RPMI7951 (cell line): ENCODE data around the gene TIGIT. TPM values are rescaled to one million over a fixed set of nuclear protein-coding genes. Genes with fewer than 3 reads are reported as not detected.
"Not testable (repeated sequence)": the region's sequence is repeated elsewhere in the genome, so short reads cannot be mapped to it uniquely, and the experiment has no call there.

Experiments used
- DNase-seq: peaks from one replicate; pipeline ENCODE4 v3.0.0-alpha.2; 2012; ENCODE audit warnings: low read depth
- total RNA-seq: library from RNA; depleted of rRNA; stranded (reverse); fragments of >200 nt; shearing (Covaris generic); gene quantifications from 2 replicates; pipeline ENCODE4 v1.2.3, GENCODE V29; 2014; rRNA removed

Gene TIGIT
- not detected in 2 replicates for total RNA-seq

GRCh38 chr3:114293838-114294535 is at the start of gene TIGIT:
Gene TIGIT (plus strand): TSS chr3:114294028. CDS start chr3:114294062, 34 bp downstream.
- no peak for DNase-seq

- no peak for DNase-seq
Measured at GRCh38 chr3:114252954-114253353, 40.9 kb upstream of the TIGIT start.

- no peak for DNase-seq
Measured at GRCh38 chr3:114253505-114253904, 40.3 kb upstream of the TIGIT start.

GRCh38 chr3:114259566-114259965 is 34.3 kb upstream of the TIGIT start:
- DNase-seq: no peak

- no peak for DNase-seq
Measured at GRCh38 chr3:114260152-114260551, 33.7 kb upstream of the TIGIT start.

GRCh38 chr3:114270019-114270418 is 23.8 kb upstream of the TIGIT start:
- no peak for DNase-seq

- no peak for DNase-seq
Measured at GRCh38 chr3:114272271-114272670, 21.6 kb upstream of the TIGIT start.

GRCh38 chr3:114274929-114275328 is 18.9 kb upstream of the TIGIT start:
- DNase-seq: peak; percentile 61

GRCh38 chr3:114276856-114277255 is 17.0 kb upstream of the TIGIT start:
- DNase-seq: not testable (repeated sequence)

- DNase-seq: no peak
Measured at GRCh38 chr3:114284644-114285043, 9.2 kb upstream of the TIGIT start.

GRCh38 chr3:114285648-114286230 is 8.1 kb upstream of the TIGIT start:
- no peak for DNase-seq

GRCh38 chr3:114286266-114286665 is 7.6 kb upstream of the TIGIT start:
- no peak for DNase-seq

GRCh38 chr3:114290911-114291901 is 2.6 kb upstream of the TIGIT start:
- DNase-seq: peak; percentile 35

GRCh38 chr3:114294940-114295480 is 1.2 kb downstream of the TIGIT start:
- DNase-seq: no peak

- DNase-seq: no peak
Measured at GRCh38 chr3:114295946-114296345, 2.1 kb downstream of the TIGIT start.

GRCh38 chr3:114299421-114299820 is 5.6 kb downstream of the TIGIT start:
- DNase-seq: peak; percentile 68

- DNase-seq: no peak
Measured at GRCh38 chr3:114299941-114300624, 6.3 kb downstream of the TIGIT start.

- no peak for DNase-seq
Measured at GRCh38 chr3:114307222-114307830, 13.5 kb downstream of the TIGIT start.

- no peak for DNase-seq
Measured at GRCh38 chr3:114307832-114308231, 14.0 kb downstream of the TIGIT start.

GRCh38 chr3:114308377-114308776 is 14.5 kb downstream of the TIGIT start:
- DNase-seq: no peak

GRCh38 chr3:114308830-114309229 is 15.0 kb downstream of the TIGIT start:
- no peak for DNase-seq
